ENCODE results near the gene STC2.

STC2 gene

GRCh38 chr5:173304591-173304988 lies 23.6 kb downstream of the STC2 start:
- TF ChIP-seq POLR2AphosphoS5 (IDR thresholded peaks at IDR 0.05; ENCODE audit: low read depth) (no peak), GABPA (IDR thresholded peaks at IDR 0.05; ENCODE audit: low read depth) (no peak), CTCF (IDR thresholded peaks at IDR 0.05; ENCODE audit: insufficient read depth, low read length) (no peak), SPI1 (IDR thresholded peaks at IDR 0.05; ENCODE audit: borderline replicate concordance, low read depth) (no peak), REST (IDR thresholded peaks at IDR 0.05; ENCODE audit: insufficient replicate concordance, low read depth) (no peak)
- H3K4me3 ChIP-seq (replicated peaks; ENCODE audit: insufficient read depth, low read length) = no peak overlapping the region
- DNase-seq (ENCODE audit: low read depth in 1 of 2, low spot score in 1 of 2) = no peak
- H3K27ac ChIP-seq (replicated peaks) = no peak overlapping the region
- H3K27me3 ChIP-seq (ENCODE audit: insufficient read depth, poor library complexity, severe bottlenecking) = peaks cover 4% of the 10 kb centered on the region

GRCh38 chr5:173303878-173304590 lies 24.2 kb downstream of the STC2 start:
- DNase-seq (ENCODE audit: low read depth in 1 of 2, low spot score in 1 of 2) = no peak
- H3K4me3 ChIP-seq (replicated peaks; ENCODE audit: insufficient read depth, low read length) = no peak overlapping the region
- H3K27me3 ChIP-seq (ENCODE audit: insufficient read depth, poor library complexity, severe bottlenecking) = peaks cover 4% of the 10 kb centered on the region
- no peak overlapping the region for H3K27ac ChIP-seq (replicated peaks)
- TF ChIP-seq REST (IDR thresholded peaks at IDR 0.05; ENCODE audit: insufficient replicate concordance, low read depth) (no peak), SPI1 (IDR thresholded peaks at IDR 0.05; ENCODE audit: borderline replicate concordance, low read depth) (no peak), GABPA (IDR thresholded peaks at IDR 0.05; ENCODE audit: low read depth) (no peak), CTCF (IDR thresholded peaks at IDR 0.05; ENCODE audit: insufficient read depth, low read length) (no peak), POLR2AphosphoS5 (IDR thresholded peaks at IDR 0.05; ENCODE audit: low read depth) (no peak)

- peaks cover 4% of the 10 kb centered on the region for H3K27me3 ChIP-seq (ENCODE audit: insufficient read depth, poor library complexity, severe bottlenecking)
- no peak overlapping the region for H3K27ac ChIP-seq (replicated peaks)
- no peak overlapping the region for H3K4me3 ChIP-seq (replicated peaks; ENCODE audit: insufficient read depth, low read length)
- no peak for DNase-seq (ENCODE audit: low read depth in 1 of 2, low spot score in 1 of 2)
- no peak for TF ChIP-seq CTCF (IDR thresholded peaks at IDR 0.05; ENCODE audit: insufficient read depth, low read length)
- TF ChIP-seq REST (IDR thresholded peaks at IDR 0.05; ENCODE audit: insufficient replicate concordance, low read depth) = no peak
- no peak for TF ChIP-seq POLR2AphosphoS5 (IDR thresholded peaks at IDR 0.05; ENCODE audit: low read depth)
- no peak for TF ChIP-seq GABPA (IDR thresholded peaks at IDR 0.05; ENCODE audit: low read depth)
- no peak for TF ChIP-seq SPI1 (IDR thresholded peaks at IDR 0.05; ENCODE audit: borderline replicate concordance, low read depth)
These were observed 25.6 kb downstream of the STC2 start for GRCh38 chr5:173302546-173303155.

All from HL-60 (cell line).